ENCODE results near the gene BEND3. TPM values are rescaled to one million over a fixed set of nuclear protein-coding genes. Genes with fewer than 3 reads are reported as not detected.
"Not testable (repeated sequence)": the region's sequence is repeated elsewhere in the genome, so short reads cannot be mapped to it uniquely, and the experiment has no call there.

BEND3 gene
- total and polyA plus RNA-seq, 8 donors: 0.58 to 10.4 (median 2.5) TPM

GRCh38 chr6:107102414-107102805, 12.9 kb downstream of the BEND3 start:
- TF ChIP-seq POLR2AphosphoS5 (IDR thresholded peaks at IDR 0.05) (no peak), CTCF (IDR thresholded peaks at IDR 0.05) (no peak), POLR2A (IDR thresholded peaks at IDR 0.05) (no peak), EP300 (IDR thresholded peaks at IDR 0.05) (no peak)
- DNase-seq: no peak
- Histone ChIP-seq H3K4me1 (no peaks in the 10 kb centered on the region), H3K27me3 (no peaks in the 10 kb centered on the region), H3K36me3 (peaks cover 0 to 6% (median 0%) of the 10 kb centered on the region in 4 donors), H3K4me3 (no peak overlapping the region), H3K27ac (no peak overlapping the region), H3K9me3 (no peaks in the 10 kb centered on the region)
- intact Hi-C loops (cut with DNase I; ENCODE audit: low total_unique reads): loop anchor here (10.0 kb wide), 1 partner anchor 68 kb away; no protein-coding TSS in a partner anchor
- 92 to 100% (median 98%) methylated on average over 5 to 7 of the region's 7 CpGs for WGBS, 5 donors

- WGBS, 5 donors: 77 to 87% (median 84%) methylated on average over 9 of the region's 9 CpGs
- no peak for DNase-seq
- H3K9me3 ChIP-seq: no peaks in the 10 kb centered on the region
- peaks cover 0 to 6% (median 0%) of the 10 kb centered on the region in 4 donors for H3K36me3 ChIP-seq
- no peak overlapping the region for H3K4me3 ChIP-seq
- intact Hi-C loops (cut with DNase I; ENCODE audit: low total_unique reads): loop anchor here (10.0 kb wide), 1 partner anchor 67 kb away; no protein-coding TSS in a partner anchor
- no peaks in the 10 kb centered on the region for H3K27me3 ChIP-seq
- TF ChIP-seq EP300 (IDR thresholded peaks at IDR 0.05) (no peak), CTCF (IDR thresholded peaks at IDR 0.05) (no peak), POLR2AphosphoS5 (IDR thresholded peaks at IDR 0.05) (no peak), POLR2A (IDR thresholded peaks at IDR 0.05) (no peak)
- H3K27ac ChIP-seq: no peak overlapping the region
- H3K4me1 ChIP-seq: no peaks in the 10 kb centered on the region
These were observed 13.5 kb downstream of the BEND3 start for GRCh38 chr6:107101686-107102413.

GRCh38 chr6:107101211-107101610, 14.1 kb downstream of the BEND3 start:
- no peak overlapping the region for H3K27ac ChIP-seq
- H3K27me3 ChIP-seq: no peaks in the 10 kb centered on the region
- H3K9me3 ChIP-seq: no peaks in the 10 kb centered on the region
- TF ChIP-seq POLR2A (IDR thresholded peaks at IDR 0.05) (no peak), CTCF (IDR thresholded peaks at IDR 0.05) (no peak), EP300 (IDR thresholded peaks at IDR 0.05) (no peak), POLR2AphosphoS5 (IDR thresholded peaks at IDR 0.05) (no peak)
- intact Hi-C loops (cut with DNase I; ENCODE audit: low total_unique reads): loop anchor here (10.0 kb wide), 1 partner anchor 66 kb away; no protein-coding TSS in a partner anchor
- no peak for DNase-seq
- H3K4me3 ChIP-seq: no peak overlapping the region
- H3K36me3 ChIP-seq: peaks cover 0 to 6% (median 3%) of the 10 kb centered on the region in 4 donors
- H3K4me1 ChIP-seq: no peaks in the 10 kb centered on the region

- Histone ChIP-seq H3K4me1 (no peaks in the 10 kb centered on the region), H3K9me3 (no peaks in the 10 kb centered on the region), H3K27me3 (no peaks in the 10 kb centered on the region), H3K27ac (no peak overlapping the region), H3K4me3 (no peak overlapping the region), H3K36me3 (peaks cover 0 to 14% (median 3%) of the 10 kb centered on the region in 4 donors)
- WGBS, 5 donors: 87 to 92% (median 90%) methylated on average over 14 of the region's 14 CpGs
- intact Hi-C loops (cut with DNase I; ENCODE audit: low total_unique reads): no loop called here
- peak in 1 of 2 donors; percentile 11 for DNase-seq
- TF ChIP-seq POLR2A (IDR thresholded peaks at IDR 0.05) (no peak), POLR2AphosphoS5 (IDR thresholded peaks at IDR 0.05) (no peak), EP300 (IDR thresholded peaks at IDR 0.05) (no peak), CTCF (IDR thresholded peaks at IDR 0.05) (no peak)
These were observed 16.6 kb downstream of the BEND3 start for GRCh38 chr6:107098436-107099307.

GRCh38 chr6:107084459-107084858, 30.9 kb downstream of the BEND3 start:
- DNase-seq; intact Hi-C loops (cut with DNase I; ENCODE audit: low total_unique reads); H3K4me3 ChIP-seq; H3K27ac ChIP-seq; H3K9me3 ChIP-seq; H3K27me3 ChIP-seq: not testable (repeated sequence)
- WGBS, 5 donors: 96 to 98% (median 97%) methylated on average over 7 of the region's 7 CpGs
- H3K4me1 ChIP-seq: peaks cover 0 to 10% (median 3%) of the 10 kb centered on the region in 4 donors
- peaks cover 0 to 24% (median 9%) of the 10 kb centered on the region in 4 donors for H3K36me3 ChIP-seq

Measured in stomach (tissue), 9 donors.